AG04450 (cell line): ENCODE data around the gene DNAAF1. TPM values are rescaled to one million over a fixed set of nuclear protein-coding genes. Genes with fewer than 3 reads are reported as not detected.

Experiments used
- CTCF ChIA-PET: fragments of 300-600, 350-600 bp; formaldehyde crosslinking; extraction: SDS; loops from one replicate; lab custom pipeline; 2022; ENCODE audit warnings: antibody characterized with exemption, inconsistent platforms; lab: Charles Lee
- POLR2A ChIA-PET: fragments of 350-600 bp; formaldehyde crosslinking; extraction: SDS; loops from one replicate; lab custom pipeline; 2021; ENCODE audit warnings: antibody characterized with exemption, inconsistent platforms; lab: Yijun Ruan, JAX
- DNase-seq: peaks from one replicate; pipeline ENCODE4 v3.0.0-alpha.2; 2011; ENCODE audit warnings: low read depth, low spot score
- H3K27ac ChIP-seq: one replicate; pipeline ENCODE4 v1.5.1; 2012; ENCODE audit warnings: low read depth, low read length, control low read depth
- H3K27me3 ChIP-seq: one replicate; pipeline ENCODE4 v1.6.0; 2012; ENCODE audit warnings: low read length; ENCODE audit not compliant: control insufficient read depth, insufficient read depth
- H3K4me3 ChIP-seq: 2 replicates; pipeline ENCODE4 v1.5.1; 2011; ENCODE audit warnings: mild to moderate bottlenecking, low read depth, low read length, control low read depth
- H3K9me3 ChIP-seq: 2 replicates; pipeline ENCODE4 v1.5.1; 2012; ENCODE audit warnings: low read length; ENCODE audit not compliant: control insufficient read depth, insufficient read depth
- polyA plus RNA-seq: library from polyadenylated mRNA; depleted of rRNA; stranded (reverse); fragments of >200 nt; gene quantifications from 2 replicates; pipeline ENCODE4 v1.2.3, GENCODE V29; 2011
- TF ChIP-seq, protein P1 (sequence below): IDR thresholded peaks from 2 replicates; pipeline ENCODE4 v1.5.1; 2011; ENCODE audit warnings: low read depth, low read length, control low read depth, inconsistent platforms

Gene DNAAF1
- polyA plus RNA-seq, 1 experiment = not detected

GRCh38 chr16:84103678-84104077, 41.4 kb upstream of the DNAAF1 start:
- no peak overlapping the region for H3K27ac ChIP-seq
- no peak for DNase-seq
- no peaks in the 10 kb centered on the region for H3K9me3 ChIP-seq
- CTCF ChIA-PET = interaction anchor here (1.1 to 2.1 kb wide), 2 partner anchors 19 to 72 kb away, joined by 4 read pairs; no protein-coding TSS in a partner anchor
- H3K4me3 ChIP-seq = no peak overlapping the region
- TF ChIP-seq, protein P1, sequence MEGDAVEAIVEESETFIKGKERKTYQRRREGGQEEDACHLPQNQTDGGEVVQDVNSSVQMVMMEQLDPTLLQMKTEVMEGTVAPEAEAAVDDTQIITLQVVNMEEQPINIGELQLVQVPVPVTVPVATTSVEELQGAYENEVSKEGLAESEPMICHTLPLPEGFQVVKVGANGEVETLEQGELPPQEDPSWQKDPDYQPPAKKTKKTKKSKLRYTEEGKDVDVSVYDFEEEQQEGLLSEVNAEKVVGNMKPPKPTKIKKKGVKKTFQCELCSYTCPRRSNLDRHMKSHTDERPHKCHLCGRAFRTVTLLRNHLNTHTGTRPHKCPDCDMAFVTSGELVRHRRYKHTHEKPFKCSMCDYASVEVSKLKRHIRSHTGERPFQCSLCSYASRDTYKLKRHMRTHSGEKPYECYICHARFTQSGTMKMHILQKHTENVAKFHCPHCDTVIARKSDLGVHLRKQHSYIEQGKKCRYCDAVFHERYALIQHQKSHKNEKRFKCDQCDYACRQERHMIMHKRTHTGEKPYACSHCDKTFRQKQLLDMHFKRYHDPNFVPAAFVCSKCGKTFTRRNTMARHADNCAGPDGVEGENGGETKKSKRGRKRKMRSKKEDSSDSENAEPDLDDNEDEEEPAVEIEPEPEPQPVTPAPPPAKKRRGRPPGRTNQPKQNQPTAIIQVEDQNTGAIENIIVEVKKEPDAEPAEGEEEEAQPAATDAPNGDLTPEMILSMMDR = no peak
- H3K27me3 ChIP-seq = no peaks in the 10 kb centered on the region
- POLR2A ChIA-PET = no interaction called here

DNA sequence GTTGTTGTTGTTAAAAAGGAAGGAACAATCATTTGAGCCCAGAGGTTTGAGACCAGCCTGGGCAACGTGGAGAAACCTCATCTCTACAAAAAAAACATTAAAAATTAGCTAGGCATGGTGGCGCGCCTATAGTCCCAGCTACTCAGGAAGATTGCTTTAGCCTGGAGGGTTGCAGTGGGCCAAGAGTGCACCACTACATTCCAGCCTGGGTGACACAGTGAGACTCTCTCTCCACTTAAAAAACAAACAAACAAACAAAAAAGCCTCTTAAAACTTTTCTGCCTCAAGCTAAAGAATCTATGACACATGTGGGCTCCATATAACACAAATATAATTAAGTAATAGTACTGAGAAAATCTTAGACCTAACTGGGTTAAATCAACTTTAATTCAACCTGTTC, 40.9 kb upstream of the DNAAF1 start:
- DNase-seq = no peak
- TF ChIP-seq, protein P1 = no peak
- POLR2A ChIA-PET = interaction anchor here (2.6 kb wide), 1 partner anchor 12 kb away, joined by 6 read pairs; the partner anchor contains the start of gene MBTPS1
- H3K27ac ChIP-seq = no peak overlapping the region
- no peaks in the 10 kb centered on the region for H3K9me3 ChIP-seq
- CTCF ChIA-PET = interaction anchor here (1.1 to 3.3 kb wide), 3 partner anchors 20 to 83 kb away, joined by 4 to 12 read pairs (median 4); partner anchors contain the start of gene TAF1C
- no peaks in the 10 kb centered on the region for H3K27me3 ChIP-seq
- no peak overlapping the region for H3K4me3 ChIP-seq

DNA sequence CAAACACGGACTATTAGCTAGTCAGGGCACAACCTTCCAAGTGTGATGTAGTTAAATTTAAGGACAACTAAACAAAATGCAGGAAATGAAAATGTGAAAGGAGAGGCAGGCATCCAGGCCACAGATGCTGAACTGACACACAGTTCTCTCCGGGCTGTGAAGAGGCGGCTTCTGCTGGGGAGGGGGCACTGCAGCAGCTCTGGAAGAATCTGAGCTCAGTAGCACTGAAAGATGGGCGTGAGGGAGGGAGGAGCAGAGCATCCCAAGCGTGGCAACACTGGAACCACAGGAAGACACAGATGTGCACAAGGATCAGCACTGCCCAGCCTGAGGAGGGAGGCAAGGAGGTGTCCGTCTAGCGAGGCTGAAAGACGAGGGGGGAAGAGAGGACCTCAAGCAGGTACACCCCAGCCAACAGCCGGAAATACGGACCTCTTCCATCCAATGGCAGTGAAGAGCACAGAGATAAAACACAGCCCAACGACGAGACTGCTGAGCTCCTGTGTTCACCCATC, 39.8 kb upstream of the DNAAF1 start:
- no peak for DNase-seq
- CTCF ChIA-PET = interaction anchor here (0.9 to 3.3 kb wide), 2 partner anchors 70 to 82 kb away, joined by 3 to 12 read pairs; partner anchors contain the start of gene TAF1C
- POLR2A ChIA-PET = interaction anchor here (2.6 kb wide), 1 partner anchor 11 kb away, joined by 6 read pairs; the partner anchor contains the start of gene MBTPS1
- Histone ChIP-seq H3K27ac (no peak overlapping the region), H3K9me3 (no peaks in the 10 kb centered on the region), H3K4me3 (no peak overlapping the region), H3K27me3 (no peaks in the 10 kb centered on the region)
- TF ChIP-seq, protein P1 = no peak

DNA sequence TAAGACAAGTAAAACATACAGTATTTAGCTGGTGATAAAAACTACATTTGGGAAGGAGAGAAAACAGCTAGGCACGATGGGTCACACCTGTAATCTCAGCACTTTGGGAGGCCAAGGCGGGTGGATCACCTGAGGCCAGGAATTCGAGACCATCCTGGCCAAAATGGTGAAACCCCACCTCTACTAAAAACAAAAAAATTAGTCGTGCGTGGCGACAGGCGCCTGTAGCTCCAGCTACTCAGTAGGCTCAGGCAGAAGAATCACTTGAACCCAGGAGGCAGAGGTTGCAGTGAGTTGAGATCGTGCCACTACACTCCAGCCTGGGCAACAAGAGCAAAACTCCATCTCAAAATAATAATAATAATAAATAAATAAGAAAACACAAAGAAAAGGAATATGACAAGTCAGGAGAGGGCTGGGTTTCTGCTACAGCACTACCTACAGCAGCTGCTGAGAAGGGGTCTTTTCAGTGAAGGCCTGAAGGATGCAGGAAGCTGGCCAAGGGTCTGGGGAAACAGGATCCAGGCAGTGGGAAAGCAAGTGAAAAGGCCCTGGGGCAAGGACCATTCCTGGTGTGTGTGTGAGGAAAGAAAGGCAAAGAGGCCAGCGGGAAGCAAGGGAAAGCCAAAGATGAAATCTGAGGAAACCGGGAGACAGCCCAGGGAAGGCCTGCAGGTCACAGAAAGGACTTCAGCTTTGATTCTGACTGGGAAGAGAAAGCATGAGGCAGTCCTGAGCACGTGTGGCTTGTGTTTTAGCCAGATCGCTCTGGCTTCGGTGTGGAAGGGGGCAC, 39.0 kb upstream of the DNAAF1 start:
- TF ChIP-seq, protein P1 = no peak
- POLR2A ChIA-PET = interaction anchor here (0.5 to 2.6 kb wide), 2 partner anchors 11 to 22 kb away, joined by 6 read pairs; partner anchors contain the start of gene MBTPS1
- DNase-seq = no peak
- CTCF ChIA-PET = interaction anchor here (0.8 to 3.3 kb wide), 3 partner anchors 21 to 81 kb away, joined by 4 to 12 read pairs (median 9); partner anchors contain the start of gene TAF1C
- H3K27me3 ChIP-seq = no peaks in the 10 kb centered on the region
- H3K27ac ChIP-seq = no peak overlapping the region
- H3K4me3 ChIP-seq = no peak overlapping the region
- H3K9me3 ChIP-seq = no peaks in the 10 kb centered on the region
